Measurements from ENCODE around the gene SGPL1.

GRCh38 chr10:70773965-70774809 lies 41.6 kb upstream of the SGPL1 start:
- TF ChIP-seq CTCF (IDR thresholded peaks at IDR 0.05) (no peak), POLR2A (IDR thresholded peaks at IDR 0.05) (no peak), POLR2AphosphoS5 (IDR thresholded peaks at IDR 0.05; ENCODE audit: insufficient read depth in 1 of 2, low read depth in 1 of 2) (no peak)

All from vagina (tissue), 2 donors.